ENCODE data around the gene GOLGA8M. TPM values are rescaled to one million over a fixed set of nuclear protein-coding genes. Genes with fewer than 3 reads are reported as not detected.
"Not testable (repeated sequence)": the region's sequence is repeated elsewhere in the genome, so short reads cannot be mapped to it uniquely, and the experiment has no call there.

Gene GOLGA8M
- total RNA-seq, 1 donor from 2014 or later: 1.6 TPM

DNA sequence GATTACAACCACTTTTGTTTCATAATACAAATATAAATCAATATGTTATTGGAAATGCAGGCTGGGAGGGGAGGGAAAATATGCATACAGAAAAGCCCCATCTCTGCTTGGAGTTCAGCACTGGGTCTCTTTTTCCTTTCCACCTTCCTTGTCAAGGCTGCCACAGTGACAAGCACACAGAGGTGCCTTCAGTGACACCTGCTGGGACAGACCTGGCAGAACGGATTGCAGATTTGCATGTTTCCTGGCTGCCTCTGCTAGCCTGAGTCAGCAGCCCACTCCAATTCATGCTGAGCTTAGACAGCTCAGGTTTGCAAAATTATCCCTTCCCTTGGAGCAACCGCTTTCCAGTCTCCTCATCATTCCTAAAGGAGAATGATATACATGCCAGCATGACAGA, 15.8 kb upstream of the GOLGA8M start:
- not testable (repeated sequence) for FAIRE-seq; H3K4me3 ChIP-seq (ENCODE audit: insufficient read depth, low read depth, low read length); H3K9me3 Mint-ChIP-seq (ENCODE audit: unreplicated experiment); DNase-seq (ENCODE audit: low read depth); H3K27ac Mint-ChIP-seq (ENCODE audit: unreplicated experiment); H3K4me1 Mint-ChIP-seq (ENCODE audit: low read depth, unreplicated experiment); H3K4me3 Mint-ChIP-seq (ENCODE audit: unreplicated experiment); H3K27me3 Mint-ChIP-seq (ENCODE audit: low read depth, unreplicated experiment); H3K4me2 ChIP-seq (ENCODE audit: low read length); H3K36me3 Mint-ChIP-seq (ENCODE audit: low read depth, unreplicated experiment); H3K9me3 ChIP-seq (ENCODE audit: insufficient read depth, low read depth, low read length); H3K4me1 ChIP-seq (ENCODE audit: insufficient read depth, low read length); H3K36me3 ChIP-seq (ENCODE audit: insufficient read depth, low read length); H4K20me1 ChIP-seq (ENCODE audit: insufficient read depth, low read length); H3K27me3 ChIP-seq (ENCODE audit: insufficient read depth, low read length); H3K79me2 ChIP-seq (ENCODE audit: insufficient read depth, low read length); H3K9ac ChIP-seq (ENCODE audit: low read length); H2AFZ ChIP-seq (ENCODE audit: low read depth, low read length); H3K27ac ChIP-seq (ENCODE audit: low read depth, low read length)

- not testable (repeated sequence) for H3K79me2 ChIP-seq (ENCODE audit: insufficient read depth, low read length); DNase-seq (ENCODE audit: low read depth); H2AFZ ChIP-seq (ENCODE audit: low read depth, low read length); H3K36me3 ChIP-seq (ENCODE audit: insufficient read depth, low read length); H3K27ac Mint-ChIP-seq (ENCODE audit: unreplicated experiment); H3K27me3 ChIP-seq (ENCODE audit: insufficient read depth, low read length); H3K27me3 Mint-ChIP-seq (ENCODE audit: low read depth, unreplicated experiment); FAIRE-seq; H3K36me3 Mint-ChIP-seq (ENCODE audit: low read depth, unreplicated experiment); H4K20me1 ChIP-seq (ENCODE audit: insufficient read depth, low read length); H3K4me2 ChIP-seq (ENCODE audit: low read length); H3K9me3 Mint-ChIP-seq (ENCODE audit: unreplicated experiment); H3K27ac ChIP-seq (ENCODE audit: low read depth, low read length); H3K9me3 ChIP-seq (ENCODE audit: insufficient read depth, low read depth, low read length); H3K9ac ChIP-seq (ENCODE audit: low read length); H3K4me3 ChIP-seq (ENCODE audit: insufficient read depth, low read depth, low read length); H3K4me1 Mint-ChIP-seq (ENCODE audit: low read depth, unreplicated experiment); H3K4me1 ChIP-seq (ENCODE audit: insufficient read depth, low read length); H3K4me3 Mint-ChIP-seq (ENCODE audit: unreplicated experiment)
Measured at GRCh38 chr15:28727026-28727425, 14.8 kb upstream of the GOLGA8M start.

- Histone ChIP-seq H3K79me2 (ENCODE audit: insufficient read depth, low read length) (no peaks in the 10 kb centered on the region), H3K4me2 (ENCODE audit: low read length) (no peak overlapping the region), H4K20me1 (ENCODE audit: insufficient read depth, low read length) (no peaks in the 10 kb centered on the region), H3K9ac (ENCODE audit: low read length) (no peak overlapping the region), H2AFZ (ENCODE audit: low read depth, low read length) (no peak overlapping the region), H3K9me3 (ENCODE audit: insufficient read depth, low read depth, low read length) (no peaks in the 10 kb centered on the region), H3K36me3 (ENCODE audit: insufficient read depth, low read length) (no peaks in the 10 kb centered on the region), H3K4me1 (ENCODE audit: insufficient read depth, low read length) (no peaks in the 10 kb centered on the region), H3K4me3 (ENCODE audit: insufficient read depth, low read depth, low read length) (no peak overlapping the region), H3K27ac (ENCODE audit: low read depth, low read length) (no peak overlapping the region), H3K27me3 (ENCODE audit: insufficient read depth, low read length) (no peaks in the 10 kb centered on the region)
- no peaks in the 10 kb centered on the region for H3K36me3 Mint-ChIP-seq (ENCODE audit: low read depth, unreplicated experiment)
- no peaks in the 10 kb centered on the region for H3K27me3 Mint-ChIP-seq (ENCODE audit: low read depth, unreplicated experiment)
- no peak for FAIRE-seq
- DNase-seq (ENCODE audit: low read depth): no peak
- TF ChIP-seq CTCF (IDR thresholded peaks at IDR 0.05; ENCODE audit: insufficient read depth, low read depth, low read length) (no peak), EZH2 (IDR thresholded peaks at IDR 0.05; ENCODE audit: insufficient read depth, low read length) (no peak)
- no peaks in the 10 kb centered on the region for H3K9me3 Mint-ChIP-seq (ENCODE audit: unreplicated experiment)
- H3K27ac Mint-ChIP-seq (ENCODE audit: unreplicated experiment): no peak overlapping the region
- H3K4me1 Mint-ChIP-seq (ENCODE audit: low read depth, unreplicated experiment): no peaks in the 10 kb centered on the region
- H3K4me3 Mint-ChIP-seq (ENCODE audit: unreplicated experiment): no peak overlapping the region
Measured at GRCh38 chr15:28726102-28726501, 13.9 kb upstream of the GOLGA8M start.

DNA sequence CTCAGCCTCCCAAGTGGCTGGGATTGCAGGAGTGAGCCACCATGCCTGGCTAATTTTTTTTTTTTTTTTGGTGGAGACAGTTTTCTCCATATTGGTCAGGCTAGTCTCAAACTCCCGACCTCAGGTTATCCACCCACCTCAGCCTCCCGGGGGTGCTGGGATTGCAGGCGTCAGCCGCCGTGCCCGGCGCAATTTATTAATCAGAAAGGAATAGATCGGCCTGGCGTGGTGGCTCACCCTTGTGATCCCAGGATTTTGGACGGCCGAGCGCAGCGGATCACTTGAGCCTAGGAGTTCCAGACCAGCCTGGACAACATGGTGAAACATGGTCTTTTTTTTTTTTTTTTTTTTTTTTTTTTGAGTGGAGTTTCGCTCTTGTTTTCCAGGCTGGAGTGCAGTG, 13.3 kb upstream of the GOLGA8M start:
- Mint-ChIP-seq H3K27me3 (ENCODE audit: low read depth, unreplicated experiment) (no peaks in the 10 kb centered on the region), H3K27ac (ENCODE audit: unreplicated experiment) (no peak overlapping the region), H3K4me3 (ENCODE audit: unreplicated experiment) (no peak overlapping the region), H3K9me3 (ENCODE audit: unreplicated experiment) (no peaks in the 10 kb centered on the region), H3K4me1 (ENCODE audit: low read depth, unreplicated experiment) (no peaks in the 10 kb centered on the region), H3K36me3 (ENCODE audit: low read depth, unreplicated experiment) (no peaks in the 10 kb centered on the region)
- TF ChIP-seq EZH2 (IDR thresholded peaks at IDR 0.05; ENCODE audit: insufficient read depth, low read length) (no peak), CTCF (IDR thresholded peaks at IDR 0.05; ENCODE audit: insufficient read depth, low read depth, low read length) (no peak)
- Histone ChIP-seq H3K4me1 (ENCODE audit: insufficient read depth, low read length) (no peaks in the 10 kb centered on the region), H3K27me3 (ENCODE audit: insufficient read depth, low read length) (no peaks in the 10 kb centered on the region), H3K4me2 (ENCODE audit: low read length) (no peak overlapping the region), H2AFZ (ENCODE audit: low read depth, low read length) (no peak overlapping the region), H4K20me1 (ENCODE audit: insufficient read depth, low read length) (no peaks in the 10 kb centered on the region), H3K79me2 (ENCODE audit: insufficient read depth, low read length) (no peaks in the 10 kb centered on the region), H3K27ac (ENCODE audit: low read depth, low read length) (no peak overlapping the region), H3K36me3 (ENCODE audit: insufficient read depth, low read length) (no peaks in the 10 kb centered on the region), H3K9ac (ENCODE audit: low read length) (no peak overlapping the region), H3K9me3 (ENCODE audit: insufficient read depth, low read depth, low read length) (no peaks in the 10 kb centered on the region), H3K4me3 (ENCODE audit: insufficient read depth, low read depth, low read length) (no peak overlapping the region)
- DNase-seq (ENCODE audit: low read depth) (no peak), FAIRE-seq (no peak)

DNA sequence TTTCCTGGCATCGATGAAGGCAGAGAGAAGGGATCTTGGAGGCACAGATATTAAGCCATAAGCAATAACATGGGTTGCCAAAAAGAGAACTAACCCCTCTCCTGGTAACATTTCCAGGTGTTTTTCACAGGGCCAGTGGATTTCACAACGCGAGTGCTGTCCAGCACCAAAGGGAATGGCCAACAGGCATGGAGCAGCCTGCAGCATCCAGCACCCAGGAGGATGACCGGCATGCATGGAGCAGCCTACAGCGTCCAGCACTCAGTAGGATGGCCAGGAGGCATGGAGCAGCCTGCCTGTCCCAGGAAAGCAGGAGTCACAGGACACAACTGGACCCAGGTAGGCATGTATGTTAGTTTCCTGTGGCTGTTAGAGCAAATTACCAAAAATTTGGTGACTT, 11.8 kb upstream of the GOLGA8M start:
- not testable (repeated sequence) for H3K4me3 ChIP-seq (ENCODE audit: insufficient read depth, low read depth, low read length); FAIRE-seq; H4K20me1 ChIP-seq (ENCODE audit: insufficient read depth, low read length); H3K27me3 Mint-ChIP-seq (ENCODE audit: low read depth, unreplicated experiment); H3K9me3 Mint-ChIP-seq (ENCODE audit: unreplicated experiment); H3K27ac ChIP-seq (ENCODE audit: low read depth, low read length); H3K27ac Mint-ChIP-seq (ENCODE audit: unreplicated experiment); H3K4me3 Mint-ChIP-seq (ENCODE audit: unreplicated experiment); H3K36me3 Mint-ChIP-seq (ENCODE audit: low read depth, unreplicated experiment); H3K9ac ChIP-seq (ENCODE audit: low read length); H3K4me1 Mint-ChIP-seq (ENCODE audit: low read depth, unreplicated experiment); H3K9me3 ChIP-seq (ENCODE audit: insufficient read depth, low read depth, low read length); H2AFZ ChIP-seq (ENCODE audit: low read depth, low read length); DNase-seq (ENCODE audit: low read depth); H3K36me3 ChIP-seq (ENCODE audit: insufficient read depth, low read length); H3K27me3 ChIP-seq (ENCODE audit: insufficient read depth, low read length); H3K4me2 ChIP-seq (ENCODE audit: low read length); H3K4me1 ChIP-seq (ENCODE audit: insufficient read depth, low read length); H3K79me2 ChIP-seq (ENCODE audit: insufficient read depth, low read length)
